HG02571 (cell line): ENCODE data around the gene GAPT.
A peak's percentile ranks its signal among the peaks of the same experiment; 100 is the strongest.

ENCODE experiments used
- ATAC-seq: cut with Tn5 transposase; IDR thresholded peaks from one replicate; pipeline ENCODE4 v1.9.1; 2021; ENCODE audit warnings: mild to moderate bottlenecking, moderate library complexity; ENCODE audit not compliant: unreplicated experiment

GAPT gene

DNA sequence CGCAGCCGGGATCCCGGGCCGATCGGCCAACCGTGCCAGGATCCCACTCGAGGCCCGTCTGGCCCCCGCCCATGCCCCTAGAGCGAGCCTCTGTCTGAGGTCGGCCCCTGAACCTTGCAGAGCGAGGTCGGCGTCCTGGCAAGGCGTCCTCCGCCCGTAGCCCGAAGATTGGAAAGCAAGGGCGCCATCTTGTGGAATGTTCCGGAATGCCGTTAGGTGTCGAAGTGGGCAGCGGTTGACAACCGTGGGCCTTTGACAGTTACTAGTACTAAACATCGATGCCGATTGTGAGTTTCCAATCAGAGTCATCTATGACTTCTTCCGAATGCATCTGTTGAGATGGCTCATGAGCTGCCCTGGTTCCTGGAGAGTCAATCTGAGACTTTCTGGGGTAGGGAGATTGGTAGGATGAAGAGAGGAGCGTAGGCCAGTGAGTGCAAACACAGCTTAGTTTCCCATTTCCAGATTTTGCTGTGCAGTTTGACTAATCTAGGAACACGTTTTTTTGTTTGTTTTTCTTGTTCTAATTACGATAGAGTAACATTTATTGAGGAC lies 30.4 kb upstream of the GAPT start:
- peak; percentile 66 for ATAC-seq

DNA sequence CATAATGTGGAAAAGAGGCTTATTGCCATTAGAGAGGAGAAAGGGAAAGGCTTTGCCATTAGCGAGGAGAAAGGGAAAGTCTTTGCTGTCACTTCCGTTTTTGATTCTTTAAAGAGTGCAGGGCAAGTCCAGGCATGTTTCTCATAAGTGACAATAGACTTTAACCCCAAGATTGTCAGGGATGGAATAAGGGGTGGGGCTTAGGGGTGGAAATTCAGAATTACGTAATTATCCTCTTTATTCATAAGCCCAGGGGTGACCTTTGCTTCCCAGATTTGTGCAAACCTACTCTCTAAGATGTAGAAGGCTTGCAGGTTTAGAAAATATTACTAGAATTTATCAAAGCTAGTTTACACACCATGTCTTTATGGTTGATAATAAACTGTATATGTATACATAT lies 29.1 kb upstream of the GAPT start:
- ATAC-seq: no peak

DNA sequence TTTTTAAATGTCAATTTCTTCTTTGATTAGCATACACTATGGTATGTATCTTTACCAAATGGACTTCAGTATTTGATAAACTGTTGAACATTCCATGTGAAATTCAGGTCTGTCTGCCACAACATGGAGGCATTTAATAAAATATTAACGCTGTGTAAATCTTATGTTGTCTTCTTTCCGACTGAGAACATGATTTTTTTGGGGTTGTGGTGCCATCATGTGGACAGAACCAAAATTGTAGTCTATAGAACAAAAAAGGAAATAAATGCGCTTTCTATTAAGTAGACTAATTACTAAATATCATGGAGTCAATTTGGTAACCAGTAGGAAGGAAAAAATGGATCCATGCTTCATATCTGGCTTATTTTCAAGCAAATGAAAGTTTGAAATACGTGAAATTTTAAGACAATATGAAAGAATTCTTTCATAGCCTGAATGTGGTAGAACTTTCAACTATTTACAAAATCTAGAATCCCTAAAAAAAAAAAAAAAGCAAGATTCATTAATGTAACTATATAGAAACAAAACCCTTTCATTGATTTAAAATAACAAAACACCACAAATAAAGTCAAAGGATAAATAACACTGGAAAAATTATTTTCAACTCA lies 28.5 kb upstream of the GAPT start:
- ATAC-seq: no peak

DNA sequence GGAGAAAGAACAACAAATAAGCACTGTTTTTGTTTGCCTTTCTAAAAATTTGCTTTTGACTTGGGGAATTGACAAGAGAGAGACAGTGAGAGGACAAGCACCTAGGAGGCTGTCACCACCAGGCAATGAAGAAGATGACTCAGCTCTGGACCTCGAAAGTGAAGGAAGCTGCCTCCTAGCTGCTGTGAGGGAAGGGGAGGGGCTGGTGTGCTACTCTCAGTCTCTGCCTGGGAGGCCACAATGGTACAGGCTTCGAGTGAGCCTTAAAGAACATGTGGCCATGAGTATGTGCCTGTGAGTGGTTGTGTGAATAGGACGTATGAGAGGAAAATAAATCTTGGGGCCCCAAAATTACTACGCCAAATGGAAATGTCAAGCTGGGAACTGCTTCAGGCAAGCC lies 24.3 kb upstream of the GAPT start:
- peak; percentile 99 for ATAC-seq

DNA sequence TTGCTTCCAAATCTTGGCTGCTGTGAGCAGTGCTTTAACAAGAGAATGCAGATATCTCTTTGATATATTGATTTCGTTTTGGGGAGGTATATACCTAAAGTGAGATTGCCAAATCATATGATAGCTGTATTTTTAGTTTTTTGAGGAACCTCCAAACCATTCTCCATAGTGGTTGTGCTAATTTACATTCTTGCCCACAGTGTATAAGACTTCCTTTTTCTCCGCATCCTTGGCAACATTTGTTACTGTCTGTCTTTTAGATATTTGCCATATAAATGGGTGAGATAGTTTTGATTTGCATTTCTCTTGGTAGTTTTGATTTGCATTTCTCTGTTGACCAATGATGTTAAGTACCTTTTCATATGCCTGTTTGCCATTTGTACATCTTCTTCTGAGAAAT lies 21.3 kb upstream of the GAPT start:
- no peak for ATAC-seq

DNA sequence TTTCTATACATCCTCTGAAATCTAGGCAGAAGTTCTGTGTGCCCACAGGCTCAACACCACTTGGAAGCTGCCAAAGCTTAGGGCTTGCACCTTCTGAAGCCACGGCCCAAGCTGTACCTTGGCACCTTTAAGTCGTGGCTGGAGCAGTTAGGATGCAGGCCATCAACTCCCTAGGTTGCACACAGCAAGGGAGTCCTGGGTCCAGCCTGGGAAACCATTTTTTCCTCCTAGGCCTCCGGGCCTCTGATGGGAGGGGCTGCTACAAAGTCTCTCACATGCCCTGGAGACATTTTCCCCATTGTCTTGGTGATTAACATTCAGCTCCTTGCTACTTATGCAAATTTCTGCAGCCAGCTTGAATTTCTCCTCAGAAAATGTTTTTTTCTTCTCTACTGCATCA lies 15.8 kb upstream of the GAPT start:
- no peak for ATAC-seq

DNA sequence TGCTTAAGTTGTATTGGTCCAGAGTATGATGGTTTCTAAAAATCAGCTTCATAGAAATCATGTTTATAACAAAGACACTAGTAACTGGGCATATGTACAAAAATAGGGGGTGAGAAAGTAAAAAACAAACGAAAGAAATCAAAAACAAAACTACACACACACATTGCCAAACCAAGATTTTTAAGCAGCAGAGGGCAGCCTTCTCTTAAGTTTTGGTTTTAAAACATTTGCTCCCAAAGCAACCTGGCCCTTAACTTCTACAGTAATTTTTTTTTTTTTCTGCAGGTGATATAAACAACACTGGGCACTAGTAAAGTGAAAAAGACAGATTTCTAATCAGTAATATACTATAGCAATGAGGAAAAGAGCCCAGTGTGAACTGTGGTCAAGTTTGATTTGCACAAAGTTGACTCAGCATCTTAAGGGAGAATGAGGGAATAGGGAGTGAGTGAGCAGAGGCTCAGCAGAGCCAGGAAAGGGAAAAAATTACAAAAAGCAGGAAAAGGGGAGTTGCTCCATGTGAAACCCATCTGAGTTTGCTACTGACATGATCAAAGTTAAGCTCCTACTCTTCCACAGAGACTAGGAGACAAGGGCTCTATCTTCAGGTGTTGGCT lies 13.4 kb upstream of the GAPT start:
- no peak for ATAC-seq

DNA sequence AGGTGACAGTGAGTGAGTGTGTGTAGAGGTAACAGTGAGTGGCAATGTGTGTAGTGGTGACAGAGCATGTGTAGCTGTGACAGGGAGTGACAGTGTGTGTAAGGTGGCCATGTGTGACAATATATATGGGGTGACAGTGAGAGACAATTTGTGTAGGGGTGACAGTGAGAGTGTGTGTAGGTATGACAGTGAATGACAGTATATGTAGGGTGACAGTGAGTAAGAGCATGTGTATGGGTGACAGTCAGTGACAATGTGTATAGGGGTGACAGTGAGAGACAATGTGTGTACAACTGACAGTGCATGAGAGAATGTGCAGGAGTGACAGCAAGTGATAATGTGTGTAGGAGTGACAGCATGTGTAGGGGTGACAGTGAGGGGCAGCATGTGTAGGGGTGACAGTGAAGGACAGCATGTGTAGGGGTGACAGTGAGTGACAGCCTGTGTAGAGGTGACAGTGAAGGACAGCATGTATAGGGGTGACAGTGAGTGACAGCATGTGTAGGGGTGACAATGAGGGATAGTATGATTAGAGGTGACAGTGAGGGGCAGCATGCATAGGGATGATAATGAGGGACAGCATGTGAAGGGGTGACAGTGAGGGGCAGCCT lies 10.1 kb upstream of the GAPT start:
- ATAC-seq: no peak

DNA sequence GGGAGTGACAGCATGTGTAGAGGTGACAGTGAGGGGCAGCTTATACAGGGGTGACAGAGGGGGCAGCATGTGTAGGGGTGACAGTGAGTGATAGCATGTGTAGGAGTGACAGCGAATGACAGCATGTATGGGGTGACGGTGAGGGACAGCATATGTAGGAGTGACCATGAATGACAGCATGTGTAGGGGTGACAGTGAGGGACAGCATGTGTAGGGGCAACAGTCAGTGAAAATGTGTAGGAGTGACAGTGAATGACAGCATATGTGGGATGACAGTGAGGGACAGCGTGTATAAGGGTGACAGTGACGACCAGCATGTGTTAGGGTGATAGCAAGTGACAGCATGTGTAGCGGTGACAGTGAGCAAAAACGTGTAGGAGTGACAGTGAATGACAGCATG lies 9.4 kb upstream of the GAPT start:
- no peak for ATAC-seq

DNA sequence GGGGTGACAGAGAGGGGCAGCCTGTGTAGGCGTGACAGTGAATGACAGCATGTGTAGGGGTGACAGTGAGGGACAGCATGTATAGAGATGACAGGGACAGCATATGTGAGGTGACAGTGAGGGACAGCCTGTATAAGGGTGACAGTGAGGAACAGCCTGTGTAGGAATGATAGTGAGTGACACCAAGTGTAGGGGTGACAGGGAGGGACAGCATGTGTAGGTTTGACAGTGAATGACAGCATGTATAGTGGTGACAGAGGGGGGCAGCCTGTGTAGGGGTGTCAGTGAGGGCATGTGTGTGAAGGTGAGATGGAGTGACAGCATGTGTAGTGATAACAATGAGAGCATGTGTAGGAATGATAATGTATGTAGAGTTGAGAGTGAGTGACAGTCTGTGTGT lies 8.7 kb upstream of the GAPT start:
- no peak for ATAC-seq

DNA sequence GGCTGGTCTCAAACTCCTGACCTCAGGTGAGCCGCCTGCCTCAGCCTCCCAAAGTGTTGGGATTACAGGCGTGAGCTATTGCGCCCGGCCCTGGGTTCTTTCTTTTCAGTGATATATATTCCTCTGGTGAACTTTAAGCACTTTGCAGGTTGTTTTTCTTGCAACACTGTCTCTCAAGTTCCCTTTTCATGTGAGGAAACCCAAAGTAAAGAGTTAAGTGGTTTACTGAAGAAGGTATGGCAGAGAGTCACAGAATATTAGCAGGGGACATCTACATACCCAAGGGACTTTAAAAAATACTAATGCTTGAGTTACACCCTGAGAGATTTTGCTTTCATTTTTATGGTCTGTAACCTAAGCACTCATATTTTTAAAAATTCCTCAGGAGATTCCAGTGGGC lies 6.7 kb upstream of the GAPT start:
- ATAC-seq: no peak

DNA sequence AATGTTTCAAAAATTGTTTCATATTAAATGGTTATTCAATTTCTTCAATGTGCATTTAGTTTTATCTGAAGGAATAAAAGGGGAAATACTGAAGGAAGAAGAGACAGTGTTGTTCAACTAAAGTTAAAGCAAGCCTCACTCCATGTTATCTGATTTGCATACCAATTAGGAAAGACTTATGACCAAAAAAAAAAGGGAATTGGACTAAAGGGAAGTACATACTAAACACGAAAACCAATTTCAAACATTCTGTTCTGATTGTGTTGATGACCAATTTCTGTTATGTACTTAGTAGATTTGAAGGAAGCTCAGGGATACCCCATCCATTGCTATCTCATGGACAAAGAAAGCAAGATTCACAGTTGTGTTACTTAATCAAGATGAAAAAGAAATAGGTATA lies 4.9 kb upstream of the GAPT start:
- ATAC-seq: no peak

DNA sequence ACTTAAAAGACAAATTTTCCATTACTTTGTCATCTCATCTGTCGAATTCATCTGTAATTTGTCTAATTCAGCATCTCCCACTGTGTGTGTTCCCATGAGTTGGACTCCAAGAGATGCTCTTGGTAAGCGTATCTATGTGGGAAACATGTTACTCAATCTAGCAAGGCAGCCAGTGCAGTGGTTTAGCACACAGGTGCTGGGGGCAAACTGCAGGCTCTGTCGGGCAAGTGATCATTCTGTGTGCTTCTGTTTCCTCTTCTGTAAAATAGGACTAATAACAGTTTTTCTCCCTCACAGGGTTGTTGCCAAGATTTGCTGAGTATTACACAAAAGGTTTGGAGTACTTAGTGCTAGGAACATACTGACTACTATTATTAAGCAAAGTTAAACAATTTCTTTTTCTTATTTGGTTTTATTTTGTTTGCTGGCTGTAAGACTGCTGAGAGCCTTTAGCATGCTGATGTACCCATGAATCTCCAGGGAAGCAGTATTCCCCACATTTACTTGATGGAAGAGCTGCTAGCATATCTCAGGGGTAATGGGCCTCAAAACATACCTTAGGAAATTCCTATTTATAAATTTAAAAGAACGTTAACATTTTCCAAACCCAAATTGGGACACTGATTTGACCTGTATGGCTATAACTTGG lies 709 bp upstream of the GAPT start:
- peak; percentile 52 for ATAC-seq

DNA sequence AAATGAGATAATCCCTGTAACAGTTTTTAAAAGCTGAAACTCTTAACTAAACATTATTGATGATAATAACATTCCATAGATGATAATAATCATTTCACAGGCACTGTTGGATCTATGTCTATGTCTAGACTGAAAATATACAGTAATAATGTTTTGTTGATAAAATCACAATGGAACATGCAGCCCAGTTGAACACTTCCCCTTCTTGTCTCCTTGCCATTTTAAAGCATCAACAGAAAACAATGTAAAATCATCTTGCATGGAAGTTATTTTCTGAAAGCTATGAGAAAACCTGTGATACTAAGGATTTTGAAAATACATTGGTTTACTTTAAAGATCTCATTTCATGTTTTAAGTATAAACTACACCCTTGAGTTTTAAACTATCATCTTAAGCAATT lies 1.9 kb downstream of the GAPT start:
- no peak for ATAC-seq

DNA sequence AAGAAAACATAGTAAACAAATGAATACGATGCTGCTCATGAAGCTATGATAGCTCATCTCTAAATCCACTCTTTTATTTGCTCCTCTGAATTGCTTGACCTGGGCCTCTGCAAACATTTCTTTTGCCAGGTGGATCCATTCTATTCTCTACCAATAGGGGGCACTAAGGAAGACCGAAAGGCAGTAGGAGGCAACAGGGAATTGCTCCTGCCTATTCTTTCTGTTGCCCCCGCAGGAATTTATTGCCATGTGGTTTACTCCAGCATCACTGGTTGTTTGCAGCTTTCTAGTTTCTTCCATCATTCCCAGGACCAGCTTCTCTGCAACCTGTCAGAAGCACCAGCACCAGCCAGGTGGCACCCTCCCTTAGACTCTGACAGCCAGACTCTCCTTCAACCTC lies 5.3 kb downstream of the GAPT start:
- ATAC-seq: no peak

DNA sequence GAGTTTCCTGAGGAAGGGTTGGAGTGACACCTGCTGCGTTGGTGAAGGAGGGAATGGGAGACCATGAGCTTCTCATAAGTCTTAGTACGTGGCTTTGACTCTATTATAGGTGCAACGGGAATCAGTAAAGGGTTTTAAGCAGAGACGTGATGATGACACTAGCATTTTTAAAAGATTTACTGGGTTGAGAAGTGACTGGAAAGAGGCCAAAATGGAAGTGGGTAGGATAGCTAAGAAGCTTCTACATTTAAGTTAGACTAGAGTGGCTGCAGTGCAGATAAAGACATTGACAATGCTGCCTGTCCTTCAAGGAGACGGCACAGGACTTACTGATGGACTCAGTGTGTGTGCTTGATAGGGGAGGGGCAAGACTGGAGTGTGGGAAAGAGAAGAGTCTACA lies 6.2 kb downstream of the GAPT start:
- ATAC-seq: no peak

DNA sequence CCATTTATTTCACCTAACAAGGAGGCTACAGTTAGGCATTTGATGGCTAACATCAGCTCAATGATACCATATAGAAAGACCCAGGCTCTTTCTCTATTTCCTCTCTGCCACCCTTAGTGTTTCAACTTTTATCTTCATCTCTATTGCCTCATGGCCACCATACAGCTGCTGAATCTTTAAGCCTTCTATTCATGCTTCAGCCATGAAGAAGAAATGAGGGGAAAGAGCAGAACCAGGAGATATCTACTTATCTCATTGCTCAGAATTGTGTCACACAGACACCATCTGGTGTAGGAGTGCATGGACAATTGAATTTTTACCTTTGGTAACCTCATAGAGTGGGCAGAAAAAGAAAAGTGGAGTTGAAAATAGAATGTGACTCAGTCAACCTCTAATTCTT lies 6.7 kb downstream of the GAPT start:
- no peak for ATAC-seq

DNA sequence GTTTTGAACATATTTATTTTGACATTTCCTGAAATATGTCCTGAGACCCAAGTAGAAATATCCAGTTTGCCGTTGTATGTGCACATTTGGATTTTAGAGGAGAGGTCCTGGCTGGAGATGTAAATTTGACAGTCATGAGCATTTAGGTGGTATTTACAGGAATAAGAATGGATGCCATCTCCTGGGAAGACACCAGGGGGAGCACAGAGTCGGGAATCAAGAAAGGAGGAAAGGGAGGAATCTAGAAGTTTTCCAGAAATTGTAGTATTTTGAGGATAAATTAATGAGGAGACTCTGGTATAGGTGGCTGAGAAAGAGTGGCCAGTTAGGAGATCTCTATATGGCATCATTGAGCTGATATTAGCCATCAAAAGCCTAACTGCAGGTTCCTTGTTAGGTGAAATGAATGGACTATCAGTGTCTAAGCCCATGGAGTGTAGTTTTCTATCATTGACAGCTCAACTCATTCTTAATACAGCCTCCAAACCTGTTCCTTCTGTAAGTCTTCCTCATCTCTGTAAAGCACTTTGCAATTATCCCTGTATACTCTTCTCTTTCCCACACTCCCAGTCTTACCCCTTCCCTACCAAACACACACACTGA lies 7.2 kb downstream of the GAPT start:
- no peak for ATAC-seq

DNA sequence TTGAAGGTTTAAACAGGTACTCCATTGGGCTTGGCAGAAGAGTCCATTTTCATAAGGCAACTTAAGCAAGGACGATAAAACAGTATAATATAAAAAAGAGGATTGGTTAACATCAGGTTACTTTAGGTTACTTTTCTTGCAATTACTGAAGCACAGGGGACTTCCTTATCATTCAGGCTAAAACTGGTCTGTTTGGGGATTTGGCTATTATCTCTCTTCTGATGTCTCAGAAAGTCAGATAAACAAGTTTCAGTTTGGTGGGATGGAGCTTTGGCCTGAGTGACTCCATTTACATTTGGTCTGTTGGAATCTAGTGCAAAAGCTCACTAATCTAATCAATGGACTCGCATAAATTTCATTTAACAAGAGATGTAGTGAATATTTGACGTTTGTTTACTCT lies 8.0 kb downstream of the GAPT start:
- ATAC-seq: no peak

DNA sequence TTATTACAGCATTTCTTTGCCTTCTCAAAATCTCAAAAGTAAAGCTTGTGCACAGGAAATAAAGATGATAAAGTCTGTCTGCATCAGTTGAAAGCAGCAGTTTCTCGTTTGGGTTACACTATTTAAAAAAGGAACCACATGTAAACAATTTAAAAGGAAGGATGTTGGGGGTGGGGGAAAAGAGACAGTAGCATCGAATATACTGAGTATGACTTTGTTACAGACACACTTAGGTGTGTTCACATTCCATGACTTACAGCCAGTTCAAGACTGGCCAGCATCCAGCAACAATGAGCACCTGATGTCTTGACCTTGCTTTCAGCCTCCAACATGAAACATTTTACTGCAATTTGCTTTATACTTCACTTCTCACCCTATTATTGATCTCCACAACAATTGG lies 8.7 kb downstream of the GAPT start:
- ATAC-seq: no peak

DNA sequence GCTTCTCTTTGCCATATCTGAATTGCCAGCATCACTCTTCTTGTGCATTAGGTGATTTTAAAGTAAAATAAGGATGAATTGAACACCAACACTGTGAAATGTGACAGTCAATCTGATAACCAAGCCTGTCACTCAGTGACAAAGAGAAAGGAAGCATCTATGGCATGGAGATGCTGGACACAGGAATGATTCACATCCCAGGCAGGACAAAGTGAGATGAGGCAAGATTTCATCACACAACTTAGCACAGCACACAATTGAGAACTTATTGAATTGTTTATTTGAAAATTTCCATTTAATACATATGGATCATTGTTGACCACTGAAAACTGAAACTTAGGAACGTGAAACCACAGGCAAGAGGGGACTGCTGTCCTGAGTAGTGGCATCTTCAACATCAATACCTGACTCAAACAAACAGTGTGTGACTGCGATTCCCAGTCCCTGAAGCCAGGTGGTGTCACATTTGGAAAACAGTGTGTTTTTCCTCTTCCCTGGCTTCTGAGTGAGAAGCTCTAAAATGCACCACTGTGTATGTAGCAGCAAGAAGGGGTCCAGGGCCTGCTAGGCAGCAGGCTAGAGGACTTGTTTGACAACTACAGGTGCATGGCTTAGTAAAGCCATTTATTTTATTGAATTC lies 10.7 kb downstream of the GAPT start:
- no peak for ATAC-seq
